Central memory CD8-positive, alpha-beta T cell (primary cell): Measurements from ENCODE around the gene PDE10A.
"Not testable (repeated sequence)": the region's sequence is repeated elsewhere in the genome, so short reads cannot be mapped to it uniquely, and the experiment has no call there.

Experiments used
- ATAC-seq: fragments of 150-1000 bp; cut with Tn5 transposase; replicated peaks from 2 replicates; pipeline ENCODE4 v1.10.0; 2022; ENCODE audit warnings: mild to moderate bottlenecking, moderate FRiP score, moderate number of reproducible peaks; ENCODE audit not compliant: poor library complexity, severe bottlenecking; ENCODE audit errors: extremely low read depth
- DNase-seq, 2 donors: peaks; one replicate each; pipeline ENCODE4 v3.0.0; 2021; ENCODE audit warnings: low spot score in 2 of 2
- H3K27ac Mint-ChIP-seq: one replicate; pipeline ENCODE4 v1.8.0; 2022; ENCODE audit warnings: low read depth, mild to moderate bottlenecking, moderate library complexity, mixed read lengths
- H3K27me3 Mint-ChIP-seq: one replicate; pipeline ENCODE4 v1.8.0; 2022; ENCODE audit warnings: mixed read lengths
- H3K36me3 Mint-ChIP-seq: one replicate; pipeline ENCODE4 v1.8.0; 2022; ENCODE audit warnings: mild to moderate bottlenecking, moderate library complexity, mixed read lengths; ENCODE audit not compliant: insufficient read depth
- H3K4me1 Mint-ChIP-seq: one replicate; pipeline ENCODE4 v1.8.0; 2022; ENCODE audit warnings: mixed read lengths
- H3K4me3 Mint-ChIP-seq: one replicate; pipeline ENCODE4 v1.8.0; 2022; ENCODE audit warnings: mild to moderate bottlenecking, moderate library complexity, mixed read lengths
- H3K9me3 Mint-ChIP-seq: one replicate; pipeline ENCODE4 v1.8.0; 2022; ENCODE audit warnings: mixed read lengths

Gene PDE10A

DNA sequence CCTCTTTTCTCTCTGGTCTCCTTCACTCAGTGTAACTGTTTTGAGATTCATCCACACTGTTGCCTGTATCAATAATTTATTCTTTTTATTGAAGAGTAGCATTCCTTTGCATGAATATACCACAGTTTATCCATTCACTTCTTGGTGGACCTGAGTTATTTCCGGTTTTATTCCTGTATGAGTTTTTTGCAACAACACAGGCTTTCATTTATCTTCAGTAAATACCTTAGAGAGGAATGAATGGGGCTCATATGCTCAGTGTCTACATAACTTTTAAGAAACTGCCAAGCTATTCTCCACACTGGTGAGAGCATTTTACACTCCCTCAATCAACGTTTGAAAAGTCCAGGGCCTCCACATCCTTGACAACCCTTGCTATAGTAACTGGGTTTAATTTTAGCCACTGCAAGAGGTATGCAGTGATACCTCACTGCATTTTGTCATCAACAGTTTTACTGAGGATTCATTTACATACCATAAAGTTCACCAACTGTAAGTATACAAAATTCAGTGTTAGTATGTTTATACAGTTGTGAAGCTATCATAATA, 154.6 kb downstream of the PDE10A start:
- peaks cover 5% of the 10 kb centered on the region for H3K9me3 Mint-ChIP-seq
- H3K36me3 Mint-ChIP-seq: no peaks in the 10 kb centered on the region
- H3K4me3 Mint-ChIP-seq: no peak overlapping the region
- no peak overlapping the region for H3K27ac Mint-ChIP-seq
- ATAC-seq (no peak), DNase-seq (no peak)
- H3K4me1 Mint-ChIP-seq: no peaks in the 10 kb centered on the region
- H3K27me3 Mint-ChIP-seq: no peaks in the 10 kb centered on the region

DNA sequence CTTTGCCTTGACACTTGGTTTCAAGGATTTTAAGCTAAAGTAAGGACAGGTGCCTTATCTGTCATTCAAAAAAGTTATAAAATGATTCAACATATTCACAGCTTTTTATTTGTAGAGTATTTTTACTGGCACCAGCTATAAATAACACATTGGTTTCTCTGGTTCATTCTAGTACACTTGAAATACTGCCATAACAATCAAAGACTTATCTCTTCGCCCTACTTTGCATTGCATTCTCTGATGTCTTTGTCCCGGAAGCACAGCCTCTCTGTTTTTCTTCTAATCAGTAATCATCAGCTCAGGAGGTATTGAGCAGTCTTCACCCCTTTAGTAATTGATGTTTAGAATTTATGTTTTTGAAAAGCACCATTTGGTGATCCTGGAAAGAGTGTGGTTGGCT, 156.4 kb downstream of the PDE10A start:
- Mint-ChIP-seq H3K36me3 (no peaks in the 10 kb centered on the region), H3K4me1 (no peaks in the 10 kb centered on the region), H3K27ac (no peak overlapping the region), H3K4me3 (no peak overlapping the region), H3K9me3 (peaks cover 5% of the 10 kb centered on the region), H3K27me3 (no peaks in the 10 kb centered on the region)
- DNase-seq (no peak), ATAC-seq (no peak)

DNA sequence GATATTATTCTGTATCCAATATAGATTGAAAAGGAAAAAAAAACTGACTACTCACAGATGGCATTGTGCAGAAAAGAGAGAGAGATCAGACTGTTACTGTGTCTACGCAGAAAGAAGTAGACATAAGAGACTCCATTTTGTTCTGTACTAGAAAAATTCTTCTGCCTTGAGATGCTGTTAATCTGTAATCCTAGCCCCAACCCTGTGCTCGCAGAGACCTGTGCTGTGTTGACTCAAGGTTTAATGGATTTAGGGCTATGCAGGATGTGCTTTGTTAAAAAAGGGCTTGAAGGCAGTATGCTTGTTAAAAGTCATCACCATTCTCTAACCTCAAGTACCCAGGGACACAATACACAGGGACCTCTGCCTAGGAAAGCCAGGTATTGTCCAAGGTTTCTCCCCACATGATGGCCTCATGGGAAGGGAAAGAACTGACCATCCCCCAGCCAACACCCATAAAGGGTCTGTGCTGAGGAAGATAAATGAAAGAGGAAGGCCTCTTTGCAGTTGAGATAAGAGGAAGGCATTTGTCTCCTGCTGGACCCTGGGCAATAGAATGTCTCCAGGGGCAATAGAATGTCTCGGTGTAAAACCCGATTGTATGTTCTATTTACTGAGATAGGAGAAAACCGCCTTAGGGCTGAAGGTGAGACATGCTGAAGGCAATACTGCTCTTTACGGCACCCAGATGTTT, 162.7 kb downstream of the PDE10A start:
- H3K9me3 Mint-ChIP-seq, H3K27me3 Mint-ChIP-seq, ATAC-seq, DNase-seq, H3K36me3 Mint-ChIP-seq, H3K27ac Mint-ChIP-seq, H3K4me3 Mint-ChIP-seq, H3K4me1 Mint-ChIP-seq: not testable (repeated sequence)

DNA sequence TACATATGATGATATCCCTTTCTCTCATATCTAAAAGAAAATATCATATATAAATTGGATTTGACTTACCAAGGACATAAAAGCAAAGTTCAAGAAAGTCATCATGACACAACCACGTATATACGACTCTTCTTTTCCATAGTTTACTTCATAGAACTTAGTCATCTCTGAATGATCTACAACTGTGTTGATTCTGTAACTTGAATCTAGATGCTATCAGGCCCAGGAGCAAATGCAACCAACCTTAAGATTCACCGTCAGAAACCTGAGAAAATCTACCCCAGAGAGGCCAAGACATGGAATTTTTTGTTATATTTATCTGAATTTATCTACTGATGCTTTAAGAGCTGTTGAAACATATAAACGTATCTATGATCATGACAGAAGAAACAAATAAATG, 165.6 kb downstream of the PDE10A start:
- no peak for DNase-seq
- H3K9me3 Mint-ChIP-seq: peaks cover 7% of the 10 kb centered on the region
- H3K4me1 Mint-ChIP-seq: no peaks in the 10 kb centered on the region
- no peak overlapping the region for H3K27ac Mint-ChIP-seq
- no peak for ATAC-seq
- H3K36me3 Mint-ChIP-seq: no peaks in the 10 kb centered on the region
- H3K27me3 Mint-ChIP-seq: no peaks in the 10 kb centered on the region
- H3K4me3 Mint-ChIP-seq: no peak overlapping the region

GRCh38 chr6:165488624-165489295, 174.3 kb downstream of the PDE10A start:
- no peak for ATAC-seq
- H3K27me3 Mint-ChIP-seq: no peaks in the 10 kb centered on the region
- peaks cover 16% of the 10 kb centered on the region for H3K9me3 Mint-ChIP-seq
- H3K27ac Mint-ChIP-seq: no peak overlapping the region
- H3K4me1 Mint-ChIP-seq: no peaks in the 10 kb centered on the region
- peaks cover 3% of the 10 kb centered on the region for H3K36me3 Mint-ChIP-seq
- no peak for DNase-seq
- H3K4me3 Mint-ChIP-seq: no peak overlapping the region

DNA sequence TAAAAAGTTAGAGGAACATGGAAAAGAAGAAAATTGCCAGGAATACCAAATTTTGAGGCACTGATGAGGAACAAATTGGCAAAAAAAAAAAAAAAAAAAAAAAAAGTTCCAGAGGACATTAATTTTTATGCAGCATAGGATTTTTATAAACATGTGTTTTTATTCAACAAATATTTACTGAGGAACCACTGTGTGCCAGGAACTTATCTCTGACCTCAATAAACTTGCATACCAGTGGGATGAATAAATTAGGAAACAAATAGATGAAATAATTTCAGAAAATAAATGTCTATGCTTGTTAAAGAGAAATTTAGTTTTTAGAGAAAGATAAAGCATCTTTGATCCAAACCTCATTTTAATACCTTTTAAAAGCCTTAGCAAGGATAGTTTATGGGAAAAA, 175.1 kb downstream of the PDE10A start:
- no peaks in the 10 kb centered on the region for H3K27me3 Mint-ChIP-seq
- H3K4me3 Mint-ChIP-seq: no peak overlapping the region
- DNase-seq (no peak), ATAC-seq (no peak)
- no peaks in the 10 kb centered on the region for H3K4me1 Mint-ChIP-seq
- H3K27ac Mint-ChIP-seq: no peak overlapping the region
- peaks cover 12% of the 10 kb centered on the region for H3K9me3 Mint-ChIP-seq
- peaks cover 3% of the 10 kb centered on the region for H3K36me3 Mint-ChIP-seq

GRCh38 chr6:165487347-165487746, 175.7 kb downstream of the PDE10A start:
- H3K36me3 Mint-ChIP-seq: peaks cover 3% of the 10 kb centered on the region
- ATAC-seq (no peak), DNase-seq (no peak)
- no peak overlapping the region for H3K4me3 Mint-ChIP-seq
- peaks cover 12% of the 10 kb centered on the region for H3K9me3 Mint-ChIP-seq
- no peaks in the 10 kb centered on the region for H3K27me3 Mint-ChIP-seq
- no peaks in the 10 kb centered on the region for H3K4me1 Mint-ChIP-seq
- H3K27ac Mint-ChIP-seq: no peak overlapping the region

- Mint-ChIP-seq H3K36me3 (peaks cover 3% of the 10 kb centered on the region), H3K9me3 (peaks cover 7% of the 10 kb centered on the region), H3K4me3 (no peak overlapping the region), H3K4me1 (no peaks in the 10 kb centered on the region), H3K27ac (no peak overlapping the region), H3K27me3 (no peaks in the 10 kb centered on the region)
- ATAC-seq: no peak
- DNase-seq: no peak
Measured at GRCh38 chr6:165486183-165487137, 176.6 kb downstream of the PDE10A start.

- Mint-ChIP-seq H3K4me3 (peak overlapping the region; percentile 14), H3K4me1 (no peaks in the 10 kb centered on the region), H3K27me3 (no peaks in the 10 kb centered on the region), H3K36me3 (peaks cover 3% of the 10 kb centered on the region), H3K9me3 (peaks cover 5% of the 10 kb centered on the region), H3K27ac (no peak overlapping the region)
- peak; percentile 79 for ATAC-seq
- DNase-seq: peak in 1 of 2 donors; percentile 13
Measured at GRCh38 chr6:165484178-165484889, 178.7 kb downstream of the PDE10A start.

- H3K27me3 Mint-ChIP-seq: no peaks in the 10 kb centered on the region
Measured at GRCh38 chr6:165481921-165482320, 181.1 kb downstream of the PDE10A start.

DNA sequence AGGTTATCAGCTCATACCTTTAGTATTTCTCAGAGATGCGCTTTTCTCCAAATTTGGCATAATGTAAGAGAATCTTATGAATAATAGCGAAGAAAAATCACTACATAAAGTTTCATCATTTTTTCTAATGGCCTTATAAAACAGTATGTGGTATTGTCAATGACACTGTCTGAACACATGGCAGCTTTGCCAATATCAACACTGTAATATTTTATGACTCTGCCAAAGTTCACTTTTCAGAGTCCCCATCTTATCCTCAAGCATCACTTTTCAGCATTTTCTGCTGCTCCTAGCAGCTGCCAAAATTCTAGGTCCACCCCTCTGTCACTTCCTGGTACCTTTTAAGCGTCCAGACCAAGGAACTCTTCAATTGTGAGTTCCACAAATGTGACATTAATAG, 182.1 kb downstream of the PDE10A start:
- ATAC-seq (no peak), DNase-seq (no peak)
- Mint-ChIP-seq H3K4me1 (no peaks in the 10 kb centered on the region), H3K36me3 (peaks cover 3% of the 10 kb centered on the region), H3K27ac (no peak overlapping the region), H3K27me3 (no peaks in the 10 kb centered on the region), H3K4me3 (no peak overlapping the region), H3K9me3 (peaks cover 5% of the 10 kb centered on the region)

More at GRCh38 chr6:165481921-165482320, 181.1 kb downstream of the PDE10A start:
- Mint-ChIP-seq H3K4me1 (no peaks in the 10 kb centered on the region), H3K27ac (no peak overlapping the region), H3K36me3 (peaks cover 3% of the 10 kb centered on the region), H3K4me3 (no peak overlapping the region), H3K9me3 (peaks cover 5% of the 10 kb centered on the region)
- DNase-seq (no peak), ATAC-seq (no peak)

DNA sequence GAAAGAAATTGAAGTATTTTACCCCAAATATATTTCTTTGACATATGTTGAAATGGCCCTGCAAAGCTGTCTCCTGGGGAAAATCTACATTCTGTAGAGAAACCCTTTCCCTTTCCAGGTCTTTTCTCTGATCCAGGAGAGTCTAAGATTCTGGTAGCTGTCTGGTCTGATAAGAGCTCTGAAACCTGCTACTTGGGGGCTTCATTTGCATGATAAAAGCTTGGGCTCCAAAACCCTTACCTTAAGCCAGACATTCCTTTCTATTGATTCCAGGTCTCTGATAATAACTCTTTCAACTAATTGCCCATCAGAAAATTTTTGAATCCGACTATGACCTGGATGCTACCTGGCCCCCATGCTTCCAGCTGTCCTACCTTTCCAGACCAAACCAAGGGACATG, 184.5 kb downstream of the PDE10A start:
- Mint-ChIP-seq H3K27me3 (no peaks in the 10 kb centered on the region), H3K4me1 (no peaks in the 10 kb centered on the region), H3K4me3 (no peak overlapping the region), H3K36me3 (no peaks in the 10 kb centered on the region), H3K9me3 (no peaks in the 10 kb centered on the region), H3K27ac (no peak overlapping the region)
- DNase-seq: no peak
- ATAC-seq: no peak
